GM19025 (cell line): ENCODE data around the gene IRF4.
"Not testable (repeated sequence)": the region's sequence is repeated elsewhere in the genome, so short reads cannot be mapped to it uniquely, and the experiment has no call there.

Experiments used
- ATAC-seq: cut with Tn5 transposase; IDR thresholded peaks from one replicate; pipeline ENCODE4 v1.9.1; 2021; ENCODE audit warnings: mild to moderate bottlenecking, low read depth, moderate library complexity; ENCODE audit not compliant: unreplicated experiment

Gene IRF4

DNA sequence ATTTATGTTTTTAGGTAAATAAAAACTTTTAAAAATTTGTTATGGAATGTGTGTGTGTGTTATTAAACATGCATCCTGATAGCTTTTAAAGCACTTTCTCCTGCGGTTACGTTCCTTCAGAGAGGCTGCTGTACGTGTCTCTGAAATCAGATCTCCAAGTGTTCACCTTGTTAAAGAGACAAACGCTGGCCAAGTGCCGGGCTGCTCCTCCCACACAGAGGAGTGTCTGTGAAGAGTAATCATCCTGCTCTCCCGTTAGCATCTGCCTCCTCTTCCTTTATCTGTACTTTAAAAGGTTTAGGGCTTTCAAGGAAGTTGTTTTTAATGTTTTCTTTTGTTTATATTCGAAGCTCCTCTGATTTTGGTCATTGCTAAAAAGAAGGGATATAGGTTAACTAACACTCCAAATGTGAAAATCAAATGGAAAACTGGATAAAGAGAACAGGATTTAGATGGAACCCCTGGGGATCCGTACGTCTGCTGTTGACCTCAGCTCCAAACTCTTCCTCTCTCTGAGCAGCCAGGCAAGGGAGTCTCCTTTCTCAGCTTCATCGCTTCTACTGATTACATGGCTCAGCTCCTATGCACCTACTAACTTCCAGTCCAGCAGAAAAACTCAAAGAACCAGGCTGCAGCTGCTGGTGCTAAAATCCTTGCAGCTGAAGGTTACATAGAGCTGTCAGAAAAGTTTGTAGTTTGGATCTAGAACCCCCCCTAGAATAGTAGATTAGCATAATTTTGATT, 20.0 kb downstream of the IRF4 start:
- ATAC-seq: no peak

DNA sequence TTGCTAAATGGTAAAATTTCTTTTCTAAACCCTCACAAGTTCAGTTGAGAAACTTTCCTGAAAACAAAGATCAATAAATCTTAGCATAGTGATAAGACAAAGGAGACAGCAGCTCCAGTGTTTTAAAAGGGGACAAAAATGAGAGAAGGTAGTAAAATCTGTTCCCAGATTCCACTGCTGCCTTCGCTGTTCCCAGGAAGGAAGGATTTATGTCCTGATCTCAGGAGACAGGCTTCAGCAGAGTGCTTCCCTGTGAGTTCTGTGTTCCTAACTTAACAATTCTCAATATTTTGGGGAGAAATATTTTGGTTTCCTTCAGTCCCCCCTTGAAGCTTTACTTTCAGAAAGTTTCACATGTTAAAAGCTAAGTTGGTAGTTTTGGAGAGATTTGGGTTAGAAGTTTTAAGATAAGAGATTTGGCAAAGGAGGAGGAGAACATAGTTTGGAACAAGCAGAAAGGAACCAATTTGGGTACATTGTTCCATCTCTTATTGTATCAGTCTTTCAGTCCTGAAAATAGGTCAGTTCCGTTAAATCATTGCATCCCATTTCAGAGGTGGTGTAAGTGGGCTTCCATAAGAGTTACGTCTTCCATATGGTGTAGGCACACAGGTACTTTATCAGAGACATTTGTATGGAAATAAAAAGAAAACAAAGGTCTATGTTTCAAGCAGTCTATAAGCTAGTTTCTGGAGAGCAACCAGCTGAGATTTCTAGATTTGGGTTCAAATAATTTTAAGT, 20.8 kb downstream of the IRF4 start:
- ATAC-seq: no peak

DNA sequence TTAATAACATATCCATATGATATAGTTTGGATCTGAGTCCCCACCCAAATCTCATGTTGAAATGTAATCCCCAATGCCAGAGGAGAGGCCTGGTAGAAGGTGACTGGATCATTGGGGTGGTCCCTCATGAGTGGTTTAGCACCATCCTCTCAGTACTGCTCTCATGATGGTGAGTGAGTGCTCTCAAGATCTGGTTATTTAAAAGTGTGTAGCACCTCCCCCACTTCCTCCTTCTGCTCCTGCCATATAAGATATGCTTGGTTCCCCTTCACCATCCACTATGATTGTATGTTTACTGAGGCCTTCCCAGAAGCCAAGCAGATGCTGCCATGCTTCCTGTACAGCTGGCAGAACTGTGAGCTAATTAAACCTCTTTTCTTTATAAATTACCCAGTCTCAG, 22.9 kb downstream of the IRF4 start:
- ATAC-seq: no peak

DNA sequence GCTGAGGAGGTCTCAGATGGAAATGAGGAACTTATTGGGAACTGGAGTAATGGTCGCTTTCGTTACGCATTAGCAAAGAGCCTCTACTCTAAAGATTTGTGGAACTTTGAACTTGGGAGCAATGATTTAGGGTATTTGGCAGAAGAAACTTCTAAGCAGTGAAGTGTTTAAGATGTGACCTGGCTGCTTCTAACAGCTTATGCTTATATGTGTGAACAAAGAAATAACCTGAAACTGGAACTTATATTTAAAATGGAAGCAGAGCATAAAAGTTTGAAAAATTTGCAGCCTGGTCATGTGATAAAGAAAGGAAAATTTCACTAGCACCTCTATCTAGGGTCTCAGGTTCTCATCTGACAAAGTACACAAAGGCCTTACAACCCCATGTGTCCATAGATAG, 23.5 kb downstream of the IRF4 start:
- no peak for ATAC-seq

DNA sequence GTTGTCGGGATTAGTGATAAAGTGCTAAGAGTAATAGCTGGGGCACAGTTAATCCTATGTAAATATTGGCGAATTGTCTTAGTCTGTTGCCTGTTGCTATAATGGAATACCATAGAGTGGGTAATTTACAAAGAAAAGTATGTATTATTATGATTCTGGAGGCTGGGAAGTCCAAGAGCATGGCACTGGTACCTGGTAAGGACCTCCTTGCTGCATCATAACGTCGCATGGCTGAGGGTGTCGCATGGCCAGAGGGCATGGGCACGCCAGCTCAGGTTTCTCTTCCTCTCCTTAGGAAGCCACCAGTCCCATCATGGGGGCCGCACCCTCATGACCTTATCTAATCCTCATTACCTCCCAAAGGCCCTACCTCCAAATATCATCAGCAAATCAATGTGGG, 29.7 kb downstream of the IRF4 start:
- no peak for ATAC-seq

DNA sequence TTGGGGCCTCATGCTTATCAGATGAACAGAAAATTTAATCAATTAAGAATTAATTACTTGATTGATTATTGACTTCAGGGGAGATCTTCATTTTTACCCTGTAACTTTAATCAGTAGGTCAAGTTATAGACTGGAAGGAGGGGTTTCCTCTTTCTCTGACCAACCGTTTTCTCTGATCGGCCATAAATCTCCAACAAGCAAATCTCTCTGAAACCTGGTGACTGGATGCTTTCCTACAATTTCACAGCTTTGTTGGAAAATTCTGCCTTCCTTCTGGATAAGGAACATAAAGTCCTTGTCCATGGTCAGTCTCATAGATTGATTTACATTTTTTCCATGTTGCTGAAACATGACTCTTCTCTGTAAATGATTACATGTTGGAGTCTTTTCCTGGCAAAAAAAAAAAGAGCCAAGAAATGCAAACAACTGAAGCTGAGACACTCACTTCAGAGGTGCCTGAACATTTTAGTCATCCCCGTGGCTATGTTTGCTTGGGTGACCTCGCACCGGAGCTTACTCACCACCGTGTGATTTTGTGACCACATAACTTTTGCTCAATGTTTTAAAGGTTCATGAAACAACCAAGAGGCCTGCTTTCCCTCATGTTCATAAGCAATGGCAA, 31.0 kb downstream of the IRF4 start:
- peak; percentile 58 for ATAC-seq

DNA sequence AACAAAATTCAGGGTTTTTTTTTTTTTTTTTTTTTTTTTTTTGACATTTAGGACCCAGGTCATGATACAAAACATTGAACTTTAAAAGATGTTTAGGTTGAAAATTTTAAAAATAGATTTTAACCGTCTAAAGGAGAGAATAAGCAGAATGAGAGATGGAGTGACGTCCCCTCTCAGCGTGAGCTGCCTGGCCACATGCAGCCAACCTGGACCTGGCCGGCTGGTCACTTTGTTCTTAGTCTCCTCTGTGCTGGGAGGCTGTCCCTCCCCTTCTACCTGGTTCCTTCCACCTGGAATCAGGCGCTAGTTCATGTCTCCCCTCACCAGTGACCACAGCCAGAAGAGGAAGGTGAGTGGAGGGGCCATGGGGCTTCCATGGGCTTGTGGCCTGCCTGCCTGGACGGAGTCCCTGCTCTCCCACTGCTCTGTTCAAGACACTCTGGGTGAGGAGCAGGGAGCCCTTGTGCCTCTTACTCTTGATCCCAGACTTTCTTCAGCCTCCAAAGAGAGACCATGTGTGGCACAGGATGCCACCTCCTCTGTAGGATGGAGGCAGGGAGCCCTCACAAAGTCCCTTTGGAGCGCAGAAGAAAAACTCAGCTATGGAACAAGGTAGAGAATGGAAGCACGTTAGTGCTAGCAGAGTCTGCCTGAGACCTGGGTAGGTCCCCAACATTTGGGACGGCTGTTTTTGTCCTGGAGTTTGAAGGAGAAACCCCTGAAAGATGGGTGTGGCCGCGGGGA, 31.7 kb downstream of the IRF4 start:
- no peak for ATAC-seq

DNA sequence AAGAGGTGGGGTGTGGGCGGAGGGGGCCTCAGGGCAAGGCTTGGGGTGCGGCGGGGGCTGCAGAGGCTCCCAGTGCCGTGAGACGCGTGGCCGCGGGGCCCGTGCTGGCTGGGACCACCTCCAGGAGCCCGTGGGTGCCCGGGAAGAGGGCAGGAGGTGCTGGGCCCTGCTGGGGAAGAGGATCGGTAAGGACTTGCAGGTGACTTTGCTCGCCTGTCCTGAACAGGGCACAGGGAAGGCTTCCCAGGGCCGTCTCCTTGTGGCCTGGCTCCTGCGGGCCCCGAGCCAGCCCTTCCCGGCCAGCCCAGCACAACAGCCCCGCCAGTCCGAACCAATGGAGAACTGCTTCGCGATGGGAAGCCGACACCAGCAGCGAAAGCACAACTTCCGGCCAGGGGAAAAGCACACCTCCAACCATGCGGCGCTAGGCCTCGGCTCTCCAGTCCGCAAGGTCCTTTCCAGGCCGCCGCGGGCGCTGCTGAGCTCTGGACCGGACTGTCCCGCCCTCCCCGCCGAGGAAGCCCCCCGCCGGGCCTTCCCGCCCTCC, 32.3 kb downstream of the IRF4 start:
- ATAC-seq: no peak

DNA sequence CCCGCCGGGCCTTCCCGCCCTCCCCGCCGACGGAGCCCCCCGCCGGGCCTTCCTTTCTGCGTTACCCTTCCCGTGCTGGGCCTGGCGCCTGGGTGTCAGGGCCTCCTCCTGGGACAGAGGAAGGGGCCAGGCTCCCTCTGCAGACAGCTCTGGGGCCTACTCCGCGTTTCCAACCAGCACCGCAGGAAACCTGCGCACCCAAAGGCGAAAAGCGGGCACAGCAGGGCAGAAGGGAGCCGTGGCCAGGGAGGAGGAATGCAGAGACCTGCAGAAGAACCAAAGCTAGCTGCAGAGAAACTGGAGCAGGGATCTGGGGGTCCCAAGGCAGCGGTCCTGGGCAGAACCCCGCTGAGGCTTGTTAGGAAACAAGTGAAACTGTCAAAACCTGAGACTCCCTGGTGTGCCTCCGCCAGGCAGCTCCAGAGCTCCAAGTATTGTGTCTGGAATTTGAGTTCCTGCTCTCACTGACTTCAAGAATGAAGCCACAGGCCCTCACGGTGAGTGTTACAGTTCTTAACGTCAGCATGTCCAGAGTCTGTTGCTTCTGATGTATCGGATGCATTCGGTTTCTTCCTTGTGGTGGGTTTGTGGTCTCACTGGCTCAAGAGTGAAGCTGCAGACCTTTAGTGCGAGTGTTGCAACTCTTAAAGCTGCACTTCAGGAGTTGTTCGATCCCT, 33.3 kb downstream of the IRF4 start:
- ATAC-seq: no peak

DNA sequence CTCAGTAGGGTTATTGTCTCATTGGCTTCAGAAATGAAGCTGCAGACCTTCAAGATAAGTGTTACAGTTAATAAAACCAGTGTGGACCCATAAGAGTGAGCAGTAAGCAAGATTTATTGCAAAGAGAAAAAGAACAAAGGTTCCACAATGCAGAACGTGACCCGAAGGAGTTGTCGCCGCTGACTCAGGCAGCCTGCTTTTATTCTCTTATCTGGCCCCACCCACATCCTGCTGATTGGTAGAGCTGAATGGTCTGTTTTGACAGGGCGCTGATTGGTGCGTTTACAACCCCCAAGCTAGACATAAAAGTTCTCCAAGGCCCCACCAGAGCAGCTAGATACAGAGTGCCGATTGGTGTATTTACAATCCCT, 33.9 kb downstream of the IRF4 start:
- ATAC-seq: not testable (repeated sequence)

DNA sequence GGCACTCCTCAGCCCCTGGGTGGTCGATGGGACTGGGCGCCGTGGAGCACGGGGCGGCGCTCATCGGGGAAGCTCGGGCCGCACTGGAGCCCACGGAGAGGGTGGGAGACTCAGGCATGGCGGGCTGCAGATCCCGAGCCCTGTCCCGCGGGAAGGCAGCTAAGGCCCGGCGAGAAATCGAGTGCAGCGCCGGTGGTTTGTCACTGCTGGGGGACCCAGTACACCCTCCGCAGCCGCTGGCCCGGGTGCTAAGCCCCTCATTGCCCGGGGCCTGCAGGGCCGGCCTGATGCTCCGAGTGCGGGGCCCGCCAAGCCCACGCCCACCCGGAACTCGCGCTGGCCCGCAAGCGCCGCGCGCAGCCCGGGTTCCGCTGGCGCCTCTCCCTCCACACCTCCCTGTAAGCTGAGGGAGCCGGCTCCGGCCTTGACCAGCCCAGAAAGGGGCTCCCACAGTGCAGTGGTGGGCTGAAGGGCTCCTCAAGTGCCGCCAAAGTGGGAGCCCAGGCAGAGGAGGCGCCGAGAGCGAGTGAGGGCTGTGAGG, 34.7 kb downstream of the IRF4 start:
- not testable (repeated sequence) for ATAC-seq

DNA sequence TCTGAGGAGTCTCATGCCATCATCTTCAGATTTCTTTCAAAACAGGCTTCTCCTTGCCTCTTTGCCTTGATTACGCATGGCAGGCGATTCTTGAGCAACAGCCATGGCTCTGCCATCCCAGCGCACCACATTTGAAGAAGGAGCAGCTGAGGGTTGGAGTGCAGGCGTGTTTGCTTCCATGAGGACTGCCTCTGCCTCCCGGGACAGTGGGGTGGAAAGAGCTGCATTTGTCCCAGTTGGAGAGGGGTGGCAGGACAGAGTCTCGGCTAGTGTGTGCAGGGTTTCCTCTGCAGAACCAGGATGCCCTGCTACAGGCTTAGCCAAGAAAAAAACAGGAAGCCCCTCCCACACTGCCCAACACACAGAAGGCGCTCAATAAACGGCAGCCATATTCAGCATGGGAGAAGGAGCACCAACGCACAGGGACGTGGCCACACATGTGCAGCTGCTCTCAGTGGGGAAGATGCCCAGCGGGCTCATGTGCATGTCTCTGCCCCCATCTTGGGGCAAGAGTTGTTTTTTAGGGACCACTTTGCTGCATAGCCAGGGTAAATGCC, 36.6 kb downstream of the IRF4 start:
- no peak for ATAC-seq

DNA sequence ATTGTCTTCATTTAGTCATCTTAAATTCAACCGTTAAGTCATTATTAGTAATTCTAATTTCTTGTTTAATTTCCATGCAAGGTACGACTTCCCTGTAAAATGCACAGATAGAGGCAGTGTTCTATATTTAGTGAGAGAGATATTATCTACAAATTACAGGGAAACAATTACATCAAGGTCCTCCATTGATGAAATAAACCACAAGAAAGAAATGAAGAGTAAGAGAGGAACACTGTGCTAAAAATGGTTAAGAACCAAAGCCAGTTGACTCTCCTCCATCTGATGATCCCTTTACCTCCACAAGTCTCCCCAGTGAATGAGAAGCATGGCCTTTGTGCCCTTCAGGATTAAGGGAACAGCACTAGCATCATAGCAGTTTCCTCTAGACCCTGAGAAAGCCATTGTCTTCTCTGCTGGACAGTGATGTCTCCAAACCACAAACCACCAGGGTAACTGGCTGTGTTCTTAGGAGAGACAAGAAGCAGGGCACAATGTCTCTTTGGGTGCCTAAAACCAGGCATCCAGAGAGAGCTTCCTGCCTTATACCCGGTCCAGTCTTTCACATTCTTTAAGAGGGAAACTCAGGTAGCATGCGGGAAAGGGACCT, 38.1 kb downstream of the IRF4 start:
- no peak for ATAC-seq

DNA sequence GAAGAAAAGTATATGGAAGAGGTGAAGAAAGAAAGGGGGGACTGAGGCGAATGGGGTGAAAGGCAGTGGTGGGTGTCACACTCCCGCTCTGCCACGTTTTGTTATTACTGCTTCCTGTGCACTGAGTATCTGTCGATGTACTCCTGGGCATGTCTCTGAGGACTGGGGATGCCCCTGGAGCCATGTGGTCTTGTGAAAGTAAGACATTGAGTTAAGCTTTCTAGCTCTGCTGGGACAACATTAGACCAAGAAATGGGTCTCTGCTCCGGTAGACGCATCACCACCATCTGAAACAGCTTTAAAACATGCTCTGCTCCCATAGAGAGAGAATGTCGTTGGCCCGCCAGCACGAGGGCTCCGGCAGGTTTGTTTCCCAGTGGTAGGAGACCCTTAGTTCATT, 40.0 kb downstream of the IRF4 start:
- peak; percentile 46 for ATAC-seq

DNA sequence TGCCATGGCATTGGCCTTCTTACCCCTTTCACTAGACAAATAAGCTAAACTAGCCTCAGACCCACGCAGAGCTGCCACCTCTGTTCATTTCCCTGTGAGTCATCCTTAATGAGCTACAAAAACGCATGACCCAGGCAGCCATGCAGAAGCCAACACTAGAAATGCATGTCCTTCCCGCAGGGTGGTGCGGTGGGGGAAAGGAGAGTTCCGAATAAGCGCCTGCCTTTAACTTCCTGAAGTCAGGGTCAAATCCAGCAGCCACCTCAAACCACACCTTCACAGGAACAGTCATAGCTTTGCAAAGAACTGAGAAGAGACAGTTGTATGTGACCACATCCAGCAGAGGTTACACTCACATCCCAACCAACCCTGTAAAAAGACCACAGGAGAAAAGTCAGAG, 40.4 kb downstream of the IRF4 start:
- ATAC-seq: no peak

DNA sequence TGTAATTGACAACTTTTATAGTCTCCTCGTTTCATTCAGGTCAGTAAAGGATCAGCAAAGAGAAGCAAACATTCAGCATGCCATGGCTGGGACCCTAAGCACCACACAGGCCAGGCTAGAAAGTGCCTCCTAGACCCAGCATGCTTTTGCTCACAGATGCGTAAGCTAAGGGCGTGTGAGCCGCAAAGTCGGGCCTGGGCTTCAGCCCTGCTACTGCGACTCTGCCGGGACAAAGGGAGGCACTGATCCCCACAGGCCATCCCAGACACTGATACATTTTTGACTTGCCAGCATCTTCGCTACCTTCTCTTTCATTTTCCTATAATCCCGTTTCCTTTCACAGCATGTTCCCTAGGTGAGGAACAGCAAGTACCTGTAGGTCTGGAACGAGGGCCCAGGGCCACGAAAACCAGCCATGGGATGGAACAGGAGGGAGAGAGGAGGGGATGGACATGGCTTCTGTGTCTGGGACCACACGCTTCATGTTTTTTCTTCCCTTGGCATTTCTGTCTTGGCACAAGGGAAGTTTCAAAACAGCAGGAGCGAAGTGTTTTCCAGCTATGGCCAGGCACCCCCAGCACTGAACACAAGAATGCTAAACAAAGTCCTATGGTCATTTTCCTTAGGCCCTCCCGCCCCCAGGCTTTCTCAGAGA, 42.6 kb downstream of the IRF4 start:
- no peak for ATAC-seq

DNA sequence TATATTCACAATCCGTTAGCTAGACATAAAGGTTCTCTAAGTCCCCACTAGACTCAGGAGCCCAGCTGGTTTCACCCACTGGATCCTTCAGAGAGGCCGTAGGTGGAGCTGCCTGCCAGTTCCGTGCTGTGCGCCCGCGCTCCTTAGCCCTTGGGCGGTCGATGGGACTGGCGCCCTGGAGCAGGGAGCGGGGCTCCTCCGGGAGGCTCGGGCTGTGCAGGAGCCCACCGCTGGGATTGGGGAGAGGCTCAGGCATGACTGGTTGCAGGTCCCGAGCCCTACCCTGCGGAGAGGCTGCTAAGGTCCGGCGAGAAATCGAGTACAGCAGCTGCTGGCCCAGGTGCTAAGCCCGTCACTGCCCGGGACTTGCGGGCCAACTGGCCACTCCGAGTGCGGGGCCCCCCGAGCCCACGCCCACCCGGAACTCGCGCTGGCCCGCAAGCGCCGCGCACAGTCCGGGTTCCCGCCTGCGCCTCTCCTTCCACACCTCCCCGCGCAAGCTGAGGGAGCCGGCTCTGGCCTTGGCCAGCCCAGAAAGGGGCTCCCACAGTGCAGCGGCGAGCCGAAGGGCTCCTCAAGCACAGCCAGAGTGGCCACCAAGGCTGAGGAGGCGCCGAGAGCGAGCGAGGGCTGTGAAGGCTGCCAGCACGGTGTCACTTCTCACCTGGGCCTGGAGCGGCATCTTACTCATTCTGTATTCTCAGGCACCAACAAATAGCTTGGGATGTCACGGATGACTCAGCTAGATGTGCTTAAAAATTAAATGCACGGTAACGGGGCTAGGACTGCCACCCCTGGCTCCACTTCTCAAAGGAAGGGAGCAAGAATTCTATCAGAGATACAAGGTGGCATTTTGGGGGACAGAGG, 44.1 kb downstream of the IRF4 start:
- no peak for ATAC-seq
